ENCODE results near the gene MYO1D. TPM values are rescaled to one million over a fixed set of nuclear protein-coding genes. Genes with fewer than 3 reads are reported as not detected.

MYO1D gene
- total RNA-seq, 1 donor from 2014 or later: 24.9 TPM

- Mint-ChIP-seq H3K27ac (no peak overlapping the region), H3K4me3 (no peak overlapping the region), H3K36me3 (peaks cover 6% of the 10 kb centered on the region), H3K27me3 (no peaks in the 10 kb centered on the region), H3K4me1 (ENCODE audit: unreplicated experiment) (no peaks in the 10 kb centered on the region), H3K9me3 (peaks cover 5% of the 10 kb centered on the region)
- no peak for TF ChIP-seq CTCF (conservative IDR thresholded peaks at IDR 0.05)
- no peak for DNase-seq (ENCODE audit: extremely low spot score, unreplicated experiment)
Measured at GRCh38 chr17:32601866-32602265, 275.1 kb downstream of the MYO1D start.

- no peak for TF ChIP-seq CTCF (conservative IDR thresholded peaks at IDR 0.05)
- no peaks in the 10 kb centered on the region for H3K36me3 Mint-ChIP-seq
- H3K4me3 Mint-ChIP-seq: no peak overlapping the region
- H3K27ac Mint-ChIP-seq: no peak overlapping the region
- no peaks in the 10 kb centered on the region for H3K27me3 Mint-ChIP-seq
- DNase-seq (ENCODE audit: extremely low spot score, unreplicated experiment): no peak
- H3K9me3 Mint-ChIP-seq: peaks cover 5% of the 10 kb centered on the region
- no peaks in the 10 kb centered on the region for H3K4me1 Mint-ChIP-seq (ENCODE audit: unreplicated experiment)
Measured at GRCh38 chr17:32596628-32597027, 280.3 kb downstream of the MYO1D start.

GRCh38 chr17:32596206-32596605 is 280.7 kb downstream of the MYO1D start:
- Mint-ChIP-seq H3K4me1 (ENCODE audit: unreplicated experiment) (no peaks in the 10 kb centered on the region), H3K27ac (no peak overlapping the region), H3K4me3 (no peak overlapping the region), H3K9me3 (peaks cover 5% of the 10 kb centered on the region), H3K27me3 (no peaks in the 10 kb centered on the region), H3K36me3 (no peaks in the 10 kb centered on the region)
- TF ChIP-seq CTCF (conservative IDR thresholded peaks at IDR 0.05): no peak
- DNase-seq (ENCODE audit: extremely low spot score, unreplicated experiment): no peak

- H3K9me3 Mint-ChIP-seq: no peaks in the 10 kb centered on the region
Measured at GRCh38 chr17:32593003-32593402, 283.9 kb downstream of the MYO1D start.

GRCh38 chr17:32591405-32591804 is 285.5 kb downstream of the MYO1D start:
- no peak for DNase-seq (ENCODE audit: extremely low spot score, unreplicated experiment)
- TF ChIP-seq CTCF (conservative IDR thresholded peaks at IDR 0.05): no peak
- Mint-ChIP-seq H3K4me1 (ENCODE audit: unreplicated experiment) (no peaks in the 10 kb centered on the region), H3K4me3 (no peak overlapping the region), H3K36me3 (peaks cover 4% of the 10 kb centered on the region), H3K9me3 (no peaks in the 10 kb centered on the region), H3K27ac (peak overlapping the region; percentile 23), H3K27me3 (no peaks in the 10 kb centered on the region)

More at GRCh38 chr17:32593003-32593402, 283.9 kb downstream of the MYO1D start:
- TF ChIP-seq CTCF (conservative IDR thresholded peaks at IDR 0.05): peak; percentile 25
- no peaks in the 10 kb centered on the region for H3K36me3 Mint-ChIP-seq
- no peak overlapping the region for H3K4me3 Mint-ChIP-seq
- DNase-seq (ENCODE audit: extremely low spot score, unreplicated experiment): no peak
- H3K27ac Mint-ChIP-seq: no peak overlapping the region
- no peaks in the 10 kb centered on the region for H3K4me1 Mint-ChIP-seq (ENCODE audit: unreplicated experiment)
- no peaks in the 10 kb centered on the region for H3K27me3 Mint-ChIP-seq

- TF ChIP-seq CTCF (conservative IDR thresholded peaks at IDR 0.05): no peak
- no peaks in the 10 kb centered on the region for H3K27me3 Mint-ChIP-seq
- no peaks in the 10 kb centered on the region for H3K4me1 Mint-ChIP-seq (ENCODE audit: unreplicated experiment)
- H3K36me3 Mint-ChIP-seq: peaks cover 7% of the 10 kb centered on the region
- DNase-seq (ENCODE audit: extremely low spot score, unreplicated experiment): no peak
- peak overlapping the region; percentile 23 for H3K27ac Mint-ChIP-seq
- H3K9me3 Mint-ChIP-seq: no peaks in the 10 kb centered on the region
- H3K4me3 Mint-ChIP-seq: no peak overlapping the region
Measured at GRCh38 chr17:32590974-32591373, 285.9 kb downstream of the MYO1D start.
